MM.1S (cell line): Measurements from ENCODE around the gene CEP128.

Experiments used
- DNase-seq: peaks from one replicate; pipeline ENCODE4 v3.0.0-alpha.2; 2015
- H2AFZ ChIP-seq: fragments of 300-600 bp; sonication (generic); 2 replicates; pipeline ENCODE4 v1.6.0; 2016; ENCODE audit warnings: antibody characterized with exemption, low read length
- H3F3A ChIP-seq: fragments of 300-600 bp; sonication (generic); 2 replicates; pipeline ENCODE4 v1.6.1; 2016; ENCODE audit warnings: mild to moderate bottlenecking, antibody characterized with exemption, low read length, moderate library complexity, mixed read lengths; ENCODE audit not compliant: insufficient read depth
- H3K27ac ChIP-seq: fragments of 300-600 bp; sonication (generic); 2 replicates; pipeline ENCODE4 v1.5.1; 2016; ENCODE audit warnings: mild to moderate bottlenecking, low read length
- H3K27me3 ChIP-seq: fragments of 300-600 bp; sonication (generic); replicated peaks from 2 replicates; pipeline ENCODE4 v1.6.0; 2016; ENCODE audit warnings: low read length; ENCODE audit not compliant: insufficient read depth
- H3K36me3 ChIP-seq: fragments of 300-600 bp; sonication (generic); replicated peaks from 2 replicates; pipeline ENCODE4 v1.6.1; 2016; ENCODE audit warnings: mild to moderate bottlenecking, low read length, mixed read lengths; ENCODE audit not compliant: insufficient read depth
- H3K4me1 ChIP-seq: fragments of 300-600 bp; sonication (generic); 2 replicates; pipeline ENCODE4 v1.6.1; 2016; ENCODE audit warnings: low read length, mixed read lengths
- H3K4me2 ChIP-seq: fragments of 300-600 bp; sonication (generic); 2 replicates; pipeline ENCODE4 v1.6.0; 2016; ENCODE audit warnings: low read depth, low read length
- H3K4me3 ChIP-seq: fragments of 300-600 bp; sonication (generic); 2 replicates; pipeline ENCODE4 v1.5.1; 2016; ENCODE audit warnings: low read length, mixed read lengths
- H3K79me2 ChIP-seq: fragments of 300-600 bp; sonication (generic); 2 replicates; pipeline ENCODE4 v1.6.1; 2016; ENCODE audit warnings: mixed run types, low read length, mixed read lengths
- H3K9ac ChIP-seq: fragments of 300-600 bp; sonication (generic); 2 replicates; pipeline ENCODE4 v1.6.1; 2016; ENCODE audit warnings: low read length, mixed read lengths
- H3K9me2 ChIP-seq: fragments of 300-600 bp; sonication (generic); replicated peaks from 2 replicates; pipeline ENCODE4 v1.6.1; 2016; ENCODE audit warnings: mild to moderate bottlenecking, low read length, mixed read lengths; ENCODE audit not compliant: insufficient read depth
- H3K9me3 ChIP-seq: fragments of 300-600 bp; sonication (generic); replicated peaks from 2 replicates; pipeline ENCODE4 v1.6.1; 2016; ENCODE audit warnings: mild to moderate bottlenecking, low read length, mixed read lengths; ENCODE audit not compliant: insufficient read depth
- H4K20me1 ChIP-seq: fragments of 300-600 bp; sonication (generic); 2 replicates; pipeline ENCODE4 v1.6.1; 2016; ENCODE audit warnings: mild to moderate bottlenecking, low read length, moderate library complexity, mixed read lengths; ENCODE audit not compliant: insufficient read depth
- EZH2 ChIP-seq: fragments of 300-600 bp; sonication (generic); optimal IDR thresholded peaks from 2 replicates; pipeline ENCODE3; 2017; ENCODE audit warnings: low read depth, mild to moderate bottlenecking, antibody characterized with exemption, low read length, mixed read lengths
- EZH2phosphoT487 ChIP-seq: fragments of 300-600 bp; sonication (generic); IDR thresholded peaks from 2 replicates; pipeline ENCODE4 v1.6.1; 2018; ENCODE audit warnings: antibody characterized with exemption, low read length
- TF ChIP-seq, protein P1 (sequence below): fragments of 300-600 bp; sonication (generic); IDR thresholded peaks from 2 replicates; pipeline ENCODE4 v1.5.1; 2016; ENCODE audit warnings: antibody characterized with exemption, low read length, mixed read lengths

The CEP128 gene

GRCh38 chr14:80930095-80930494 lies 11.4 kb downstream of the CEP128 start:
- Histone ChIP-seq H3K4me1 (peaks cover 37% of the 10 kb centered on the region), H3K4me2 (peak overlapping the region; percentile 64)

GRCh38 chr14:80927083-80927989 lies 14.2 kb downstream of the CEP128 start:
- Histone ChIP-seq H4K20me1 (no peaks in the 10 kb centered on the region), H3K4me3 (no peak overlapping the region), H3F3A (peaks cover 24% of the 10 kb centered on the region), H3K36me3 (no peaks in the 10 kb centered on the region), H3K4me1 (peaks cover 27% of the 10 kb centered on the region), H3K27me3 (no peaks in the 10 kb centered on the region), H3K9ac (no peak overlapping the region), H3K9me2 (no peaks in the 10 kb centered on the region), H3K27ac (no peak overlapping the region), H3K9me3 (no peaks in the 10 kb centered on the region), H3K79me2 (peaks cover 32% of the 10 kb centered on the region), H2AFZ (no peak overlapping the region), H3K4me2 (no peak overlapping the region)
- DNase-seq = no peak
- TF ChIP-seq, protein P1, sequence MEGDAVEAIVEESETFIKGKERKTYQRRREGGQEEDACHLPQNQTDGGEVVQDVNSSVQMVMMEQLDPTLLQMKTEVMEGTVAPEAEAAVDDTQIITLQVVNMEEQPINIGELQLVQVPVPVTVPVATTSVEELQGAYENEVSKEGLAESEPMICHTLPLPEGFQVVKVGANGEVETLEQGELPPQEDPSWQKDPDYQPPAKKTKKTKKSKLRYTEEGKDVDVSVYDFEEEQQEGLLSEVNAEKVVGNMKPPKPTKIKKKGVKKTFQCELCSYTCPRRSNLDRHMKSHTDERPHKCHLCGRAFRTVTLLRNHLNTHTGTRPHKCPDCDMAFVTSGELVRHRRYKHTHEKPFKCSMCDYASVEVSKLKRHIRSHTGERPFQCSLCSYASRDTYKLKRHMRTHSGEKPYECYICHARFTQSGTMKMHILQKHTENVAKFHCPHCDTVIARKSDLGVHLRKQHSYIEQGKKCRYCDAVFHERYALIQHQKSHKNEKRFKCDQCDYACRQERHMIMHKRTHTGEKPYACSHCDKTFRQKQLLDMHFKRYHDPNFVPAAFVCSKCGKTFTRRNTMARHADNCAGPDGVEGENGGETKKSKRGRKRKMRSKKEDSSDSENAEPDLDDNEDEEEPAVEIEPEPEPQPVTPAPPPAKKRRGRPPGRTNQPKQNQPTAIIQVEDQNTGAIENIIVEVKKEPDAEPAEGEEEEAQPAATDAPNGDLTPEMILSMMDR = no peak
- no peak for TF ChIP-seq EZH2phosphoT487
- no peak for TF ChIP-seq EZH2

More at GRCh38 chr14:80930095-80930494, 11.4 kb downstream of the CEP128 start:
- H4K20me1 ChIP-seq = no peaks in the 10 kb centered on the region
- H2AFZ ChIP-seq = no peak overlapping the region
- peaks cover 25% of the 10 kb centered on the region for H3F3A ChIP-seq
- H3K79me2 ChIP-seq = peaks cover 32% of the 10 kb centered on the region
- no peaks in the 10 kb centered on the region for H3K27me3 ChIP-seq
- H3K27ac ChIP-seq = peak overlapping the region; percentile 96
- DNase-seq = no peak
- no peaks in the 10 kb centered on the region for H3K9me3 ChIP-seq
- H3K9ac ChIP-seq = peak overlapping the region; percentile 50
- H3K4me3 ChIP-seq = peak overlapping the region; percentile 40; the same call in 1 of the 2 replicates
- TF ChIP-seq, protein P1 = no peak
- TF ChIP-seq EZH2phosphoT487 = no peak
- no peak for TF ChIP-seq EZH2
- H3K9me2 ChIP-seq = no peaks in the 10 kb centered on the region
- H3K36me3 ChIP-seq = no peaks in the 10 kb centered on the region

DNA sequence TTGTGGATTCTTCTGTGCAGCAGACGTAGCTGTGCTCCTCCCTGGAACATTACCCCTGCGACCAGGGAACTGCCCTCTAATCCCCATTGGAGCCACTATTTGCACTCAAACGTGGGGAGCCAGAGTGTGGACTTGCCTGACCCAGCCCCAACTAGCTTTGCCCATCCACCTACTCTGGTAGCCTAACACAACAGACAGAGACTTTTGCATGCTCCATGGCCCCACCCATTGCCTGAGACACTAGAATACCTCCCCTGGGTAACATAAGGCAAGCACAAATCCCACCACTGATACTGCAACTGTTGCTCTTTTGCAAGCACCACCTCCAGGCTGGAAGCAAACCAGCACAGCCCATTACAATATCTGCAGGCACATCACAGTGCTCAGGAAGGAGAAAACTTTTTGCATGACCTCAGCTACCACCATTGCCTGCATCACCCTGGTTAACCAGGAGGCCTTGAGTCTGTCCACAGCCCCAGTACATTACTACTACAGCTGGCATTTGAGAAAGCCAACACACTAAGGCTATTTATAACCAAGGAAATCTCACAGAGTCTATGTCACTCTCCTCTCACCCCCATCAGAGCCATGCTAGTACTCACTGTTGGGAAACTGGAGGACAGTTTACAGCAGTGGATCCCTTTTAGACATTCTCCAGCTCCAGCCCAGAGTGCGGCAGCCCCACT lies 15.0 kb downstream of the CEP128 start:
- no peak overlapping the region for H3K4me2 ChIP-seq
- H3K36me3 ChIP-seq = no peaks in the 10 kb centered on the region
- no peaks in the 10 kb centered on the region for H3K9me2 ChIP-seq
- H3K4me3 ChIP-seq = no peak overlapping the region
- H3K27ac ChIP-seq = no peak overlapping the region
- H3K9ac ChIP-seq = no peak overlapping the region
- H3K27me3 ChIP-seq = no peaks in the 10 kb centered on the region
- DNase-seq = no peak
- H2AFZ ChIP-seq = no peak overlapping the region
- TF ChIP-seq, protein P1 = no peak
- TF ChIP-seq EZH2phosphoT487 (no peak), EZH2 (no peak)
- H3K79me2 ChIP-seq = peaks cover 32% of the 10 kb centered on the region
- H3K9me3 ChIP-seq = no peaks in the 10 kb centered on the region
- H3K4me1 ChIP-seq = peaks cover 19% of the 10 kb centered on the region
- H3F3A ChIP-seq = peaks cover 18% of the 10 kb centered on the region
- no peaks in the 10 kb centered on the region for H4K20me1 ChIP-seq
